ENCODE data around the gene GMPPA.

Gene GMPPA

DNA sequence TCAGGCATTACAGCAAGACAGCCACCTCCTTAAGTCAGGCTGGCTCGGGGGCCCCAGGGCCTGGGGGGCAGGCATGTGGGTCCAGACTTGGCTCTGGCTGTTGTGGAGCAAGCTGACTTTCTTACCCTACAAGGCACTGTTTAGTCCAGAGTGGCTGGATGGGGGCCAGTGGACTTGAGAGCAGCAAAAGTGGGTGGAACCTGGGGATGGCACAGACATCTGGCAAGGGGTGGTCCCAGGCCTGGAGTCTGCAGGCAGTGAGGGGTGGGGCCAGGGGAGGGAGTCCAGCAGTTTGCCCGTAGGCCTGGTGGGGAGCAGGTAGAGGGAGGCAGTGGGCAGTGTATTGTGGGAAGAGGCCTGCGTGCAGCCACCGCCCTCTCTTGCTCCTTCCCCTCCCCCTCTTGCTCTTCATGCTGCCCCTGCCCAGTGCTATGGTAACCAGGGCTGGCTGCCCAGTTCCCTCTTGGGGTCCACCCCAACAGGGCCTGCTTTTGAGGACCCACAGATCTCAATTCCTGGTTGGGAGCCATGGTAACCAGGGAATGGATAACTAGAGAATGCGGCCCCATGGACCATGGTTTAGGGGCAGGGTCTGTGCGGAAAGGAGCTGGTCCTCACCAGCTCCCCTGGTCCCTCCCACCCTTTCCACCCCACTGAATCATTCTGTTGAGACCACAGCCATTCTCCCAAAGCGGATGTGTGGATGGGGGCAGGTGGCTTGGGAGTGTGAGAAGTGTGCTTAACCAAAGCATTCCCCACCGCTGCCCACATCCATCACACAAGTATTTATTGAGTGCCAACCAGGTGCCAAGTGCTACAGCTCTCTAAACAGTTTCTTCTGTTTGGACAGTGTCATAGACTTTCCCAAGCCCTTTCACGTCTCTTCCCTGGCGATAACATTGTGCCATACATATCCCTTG lies 44.8 kb upstream of the GMPPA start:
- Histone ChIP-seq H3K9me3 (no peaks in the 10 kb centered on the region), H3K4me1 (peaks cover 0 to 96% (median 83%) of the 10 kb centered on the region in 4 donors), H3K27me3 (no peaks in the 10 kb centered on the region), H3K27ac (peak overlapping the region; percentile 96 to 97), H3K36me3 (peaks cover 29 to 56% (median 37%) of the 10 kb centered on the region in 3 donors), H3K4me3 (peak overlapping the region; percentile 8 to 15)
- intact Hi-C loops (cut with DNase I; ENCODE audit: low total_unique reads): loop anchor here (2.0 kb wide), 1 partner anchor 19 kb away; the partner anchor contains the start of gene SPEG
- TF ChIP-seq, protein P1, sequence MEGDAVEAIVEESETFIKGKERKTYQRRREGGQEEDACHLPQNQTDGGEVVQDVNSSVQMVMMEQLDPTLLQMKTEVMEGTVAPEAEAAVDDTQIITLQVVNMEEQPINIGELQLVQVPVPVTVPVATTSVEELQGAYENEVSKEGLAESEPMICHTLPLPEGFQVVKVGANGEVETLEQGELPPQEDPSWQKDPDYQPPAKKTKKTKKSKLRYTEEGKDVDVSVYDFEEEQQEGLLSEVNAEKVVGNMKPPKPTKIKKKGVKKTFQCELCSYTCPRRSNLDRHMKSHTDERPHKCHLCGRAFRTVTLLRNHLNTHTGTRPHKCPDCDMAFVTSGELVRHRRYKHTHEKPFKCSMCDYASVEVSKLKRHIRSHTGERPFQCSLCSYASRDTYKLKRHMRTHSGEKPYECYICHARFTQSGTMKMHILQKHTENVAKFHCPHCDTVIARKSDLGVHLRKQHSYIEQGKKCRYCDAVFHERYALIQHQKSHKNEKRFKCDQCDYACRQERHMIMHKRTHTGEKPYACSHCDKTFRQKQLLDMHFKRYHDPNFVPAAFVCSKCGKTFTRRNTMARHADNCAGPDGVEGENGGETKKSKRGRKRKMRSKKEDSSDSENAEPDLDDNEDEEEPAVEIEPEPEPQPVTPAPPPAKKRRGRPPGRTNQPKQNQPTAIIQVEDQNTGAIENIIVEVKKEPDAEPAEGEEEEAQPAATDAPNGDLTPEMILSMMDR (IDR thresholded peaks at IDR 0.05): peak in 1 of 2 experiments; percentile 5
- peak; percentile 98 to 100 for DNase-seq

DNA sequence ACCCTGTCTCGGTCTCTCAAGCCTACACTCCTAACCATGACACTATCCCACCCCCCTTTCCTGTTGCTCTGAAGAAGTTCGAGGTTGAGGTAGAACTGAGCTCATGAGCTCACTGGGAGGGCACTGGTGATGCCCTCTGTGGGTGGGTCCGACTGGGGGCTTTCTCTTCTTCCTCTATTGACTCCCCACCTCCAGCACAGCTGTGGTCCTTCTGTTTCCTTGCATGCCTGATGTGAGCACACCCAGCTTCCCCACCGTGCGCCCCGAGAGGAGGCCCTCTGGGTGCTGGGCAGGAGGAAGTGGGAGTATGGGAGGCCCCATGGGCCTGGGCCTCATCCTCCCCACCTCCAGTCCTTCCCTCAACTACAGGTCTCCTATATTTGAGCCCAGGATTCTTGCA lies 43.1 kb upstream of the GMPPA start:
- Histone ChIP-seq H3K4me3 (no peak overlapping the region), H3K27me3 (no peaks in the 10 kb centered on the region), H3K4me1 (peaks cover 5 to 94% (median 82%) of the 10 kb centered on the region in 4 donors), H3K27ac (peak overlapping the region; percentile 96 to 97), H3K36me3 (peaks cover 22 to 40% (median 27%) of the 10 kb centered on the region in 3 donors), H3K9me3 (no peaks in the 10 kb centered on the region)
- intact Hi-C loops (cut with DNase I; ENCODE audit: low total_unique reads): no loop called here
- no peak for DNase-seq
- TF ChIP-seq, protein P1 (IDR thresholded peaks at IDR 0.05): no peak

DNA sequence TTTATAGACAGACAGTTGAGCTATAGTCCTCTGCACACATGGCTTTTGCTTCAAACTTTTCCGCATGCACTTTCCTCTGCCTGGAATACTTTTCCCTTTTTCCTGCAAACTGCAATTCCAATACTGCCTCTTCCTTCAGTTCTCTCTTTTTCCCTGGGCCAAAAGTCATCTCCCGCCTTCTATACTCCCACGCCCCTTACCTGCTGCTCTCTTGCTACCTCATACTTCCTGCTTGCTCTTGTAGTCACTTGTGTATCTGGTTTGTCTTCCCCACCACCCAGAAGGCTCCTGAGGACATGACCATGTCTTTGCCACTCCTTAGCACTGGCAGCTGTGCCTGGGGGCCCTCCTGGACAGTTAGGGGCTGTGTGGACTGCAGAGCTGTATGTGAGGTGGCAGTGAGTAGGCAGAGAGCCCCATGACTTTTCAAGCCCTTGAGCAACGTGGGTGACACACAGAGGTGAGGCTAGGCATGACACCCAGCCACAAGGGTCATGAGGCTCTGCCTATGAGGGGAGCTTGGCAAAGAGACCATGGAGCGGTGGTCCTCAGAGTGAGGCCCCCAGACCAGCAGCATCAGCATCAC lies 40.8 kb upstream of the GMPPA start:
- Histone ChIP-seq H3K27me3 (no peaks in the 10 kb centered on the region), H3K4me3 (no peak overlapping the region), H3K9me3 (no peaks in the 10 kb centered on the region), H3K36me3 (peaks cover 30 to 47% (median 42%) of the 10 kb centered on the region in 3 donors), H3K27ac (peak overlapping the region; percentile 96 to 97), H3K4me1 (peaks cover 5 to 95% (median 79%) of the 10 kb centered on the region in 4 donors)
- intact Hi-C loops (cut with DNase I; ENCODE audit: low total_unique reads): no loop called here
- TF ChIP-seq, protein P1 (IDR thresholded peaks at IDR 0.05): no peak
- DNase-seq: no peak

DNA sequence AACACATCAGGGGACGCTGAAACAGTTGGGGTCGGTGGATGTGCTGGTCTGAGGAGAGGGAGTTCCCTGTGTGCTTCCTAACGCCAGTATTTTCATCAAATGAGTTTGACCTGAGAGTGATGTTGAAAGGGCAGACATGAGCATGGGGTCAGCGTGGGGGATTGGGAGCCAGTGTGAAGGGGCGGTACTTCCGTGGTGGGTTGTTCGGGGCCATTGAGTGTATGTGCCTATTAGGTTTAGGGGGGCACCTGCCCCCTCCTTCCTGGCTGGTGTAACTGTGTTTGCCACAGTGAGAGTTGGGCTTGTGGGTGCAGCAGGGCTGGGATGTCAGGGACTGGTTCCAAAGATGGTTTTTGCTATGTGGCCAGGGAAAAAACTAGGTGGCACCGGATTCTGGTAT lies 39.7 kb upstream of the GMPPA start:
- Histone ChIP-seq H3K27ac (peak overlapping the region; percentile 96 to 97), H3K27me3 (no peaks in the 10 kb centered on the region), H3K9me3 (no peaks in the 10 kb centered on the region), H3K4me1 (peaks cover 5 to 97% (median 76%) of the 10 kb centered on the region in 4 donors), H3K36me3 (peaks cover 35 to 56% (median 49%) of the 10 kb centered on the region in 3 donors), H3K4me3 (no peak overlapping the region)
- no peak for DNase-seq
- TF ChIP-seq, protein P1 (IDR thresholded peaks at IDR 0.05): no peak
- intact Hi-C loops (cut with DNase I; ENCODE audit: low total_unique reads): no loop called here

DNA sequence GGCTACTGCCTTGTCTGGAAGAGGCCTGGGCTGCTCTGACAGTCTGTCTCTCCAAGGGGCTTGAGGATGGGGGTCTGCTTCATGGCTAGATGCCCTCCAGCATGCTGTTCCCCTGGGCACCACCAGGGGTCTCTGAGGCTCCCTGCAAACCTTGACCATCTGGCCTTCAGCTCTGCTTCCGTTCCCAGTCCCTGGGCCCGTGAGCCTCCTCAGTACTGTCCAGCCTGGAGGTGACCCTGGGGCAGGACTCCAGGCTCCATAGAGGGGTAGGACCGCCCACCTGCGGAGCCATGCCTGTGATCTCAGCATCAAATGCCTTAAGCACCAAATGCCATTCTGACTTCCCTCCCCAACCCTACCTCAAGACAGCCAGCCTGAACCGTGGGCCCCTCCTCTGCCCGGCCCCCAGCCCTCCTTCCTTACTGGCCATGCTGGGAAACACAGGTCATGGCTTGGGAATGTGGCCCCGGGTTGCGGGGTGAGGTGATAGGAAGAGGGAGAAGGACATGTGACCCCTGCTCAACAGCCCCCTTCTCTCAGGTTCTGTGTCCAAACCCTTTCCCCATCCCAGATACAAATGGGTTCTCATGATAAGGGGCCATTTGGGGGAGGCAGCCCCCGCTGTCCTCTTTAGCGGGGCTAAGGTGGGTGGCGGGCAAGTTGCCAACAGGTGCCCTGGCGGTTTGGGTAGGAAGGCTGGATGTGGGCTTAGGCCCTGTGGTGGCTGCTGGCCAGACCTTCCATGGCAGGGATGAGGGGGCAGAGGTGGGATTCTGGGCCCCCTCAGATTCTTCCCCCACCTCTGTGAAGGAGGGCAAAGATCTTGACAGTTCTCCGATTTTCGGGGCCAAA lies 39.0 kb upstream of the GMPPA start:
- peak; percentile 67 to 86 for DNase-seq
- intact Hi-C loops (cut with DNase I; ENCODE audit: low total_unique reads): no loop called here
- TF ChIP-seq, protein P1 (IDR thresholded peaks at IDR 0.05): peak; percentile 87 to 88
- Histone ChIP-seq H3K4me1 (peaks cover 5 to 97% (median 76%) of the 10 kb centered on the region in 4 donors), H3K27me3 (no peaks in the 10 kb centered on the region), H3K36me3 (peaks cover 42 to 56% (median 51%) of the 10 kb centered on the region in 3 donors), H3K4me3 (peak overlapping the region; percentile 1 to 33), H3K9me3 (no peaks in the 10 kb centered on the region), H3K27ac (peak overlapping the region; percentile 96 to 97)

Measured in tibial artery (tissue), 4 donors.